ENCODE results near the gene EPHA1.
A peak's percentile ranks its signal among the peaks of the same experiment; 100 is the strongest.

Gene EPHA1

GRCh38 chr7:143408686-143409561 is at the start of gene EPHA1:
EPHA1 (minus strand) TSS chr7:143408856; CDS start chr7:143408805, 51 bp downstream.
- peak; percentile 35 for DNase-seq

GRCh38 chr7:143458263-143458662 is 49.6 kb upstream of the EPHA1 start:
- DNase-seq, result no peak

GRCh38 chr7:143456992-143457793 is 48.5 kb upstream of the EPHA1 start:
- no peak for DNase-seq

GRCh38 chr7:143455942-143456341 is 47.3 kb upstream of the EPHA1 start:
- no peak for DNase-seq

GRCh38 chr7:143455491-143455890 is 46.8 kb upstream of the EPHA1 start:
- DNase-seq, result no peak

- DNase-seq, result no peak
Measured at GRCh38 chr7:143454091-143454680, 45.5 kb upstream of the EPHA1 start.

GRCh38 chr7:143452495-143452894 is 43.8 kb upstream of the EPHA1 start:
- DNase-seq, result no peak

GRCh38 chr7:143451746-143452145 is 43.1 kb upstream of the EPHA1 start:
- DNase-seq, result no peak

GRCh38 chr7:143451122-143451521 is 42.5 kb upstream of the EPHA1 start:
- no peak for DNase-seq

GRCh38 chr7:143449793-143450192 is 41.1 kb upstream of the EPHA1 start:
- DNase-seq, result no peak

- DNase-seq, result no peak
Measured at GRCh38 chr7:143448429-143448828, 39.8 kb upstream of the EPHA1 start.

GRCh38 chr7:143447466-143447865 is 38.8 kb upstream of the EPHA1 start:
- DNase-seq, result no peak

- no peak for DNase-seq
Measured at GRCh38 chr7:143444785-143445184, 36.1 kb upstream of the EPHA1 start.

- DNase-seq, result no peak
Measured at GRCh38 chr7:143444063-143444782, 35.6 kb upstream of the EPHA1 start.

- DNase-seq, result no peak
Measured at GRCh38 chr7:143443153-143443552, 34.5 kb upstream of the EPHA1 start, which contains the start of gene TAS2R60. TAS2R60 (plus strand) TSS chr7:143443453; CDS start chr7:143443453, 0 bp downstream.

GRCh38 chr7:143439866-143440265 is 31.2 kb upstream of the EPHA1 start:
- DNase-seq, result no peak

GRCh38 chr7:143437578-143437977 is 28.9 kb upstream of the EPHA1 start:
- DNase-seq, result peak; percentile 7

GRCh38 chr7:143436325-143436946 is 27.8 kb upstream of the EPHA1 start:
- no peak for DNase-seq

GRCh38 chr7:143435266-143435665 is 26.6 kb upstream of the EPHA1 start:
- DNase-seq, result no peak

GRCh38 chr7:143434660-143435059 is 26.0 kb upstream of the EPHA1 start:
- DNase-seq, result no peak

GRCh38 chr7:143433759-143434158 is 25.1 kb upstream of the EPHA1 start:
- no peak for DNase-seq

- no peak for DNase-seq
Measured at GRCh38 chr7:143431109-143431508, 22.5 kb upstream of the EPHA1 start.

All from activated CD4-positive, alpha-beta T cell treated with anti-CD3 and anti-CD28 coated beads, Interleukin-10, Interleukin-2, amounts not matched to agents 100 ng/mL and 50 ng/mL, durations not matched to agents 16 hours and 8 hours (primary cell).